Gastroesophageal sphincter (tissue), 4 donors: ENCODE results near the gene PARD6B. TPM values are rescaled to one million over a fixed set of nuclear protein-coding genes. Genes with fewer than 3 reads are reported as not detected.

Experiments used
- ATAC-seq: fragments of 150-250 bp; one replicate; pipeline ENCODE4 v1.9.1; 2016; ENCODE audit warnings: mild to moderate bottlenecking, moderate library complexity
- H3K27ac ChIP-seq, 4 donors: fragments of 200-600 bp; sonication (generic) in 3 of 4; 1 replicate in 3 of 4; 2 replicates in 1 of 4; pipeline ENCODE4 v1.5.1; 2016 to 2019
- H3K27me3 ChIP-seq: fragments of 200-600 bp; sonication (generic); one replicate; pipeline ENCODE4 v1.5.1; 2019
- H3K36me3 ChIP-seq, 2 donors: fragments of 200-600 bp; sonication (generic); one replicate each; pipeline ENCODE4 v1.5.1; 2019; ENCODE audit warnings: control low read depth in 1 of 2
- H3K4me1 ChIP-seq, 3 donors: fragments of 200-600 bp; sonication (generic); 1 replicate in 2 of 3; 2 replicates in 1 of 3; pipeline ENCODE4 v1.5.1; 2016 to 2019; ENCODE audit warnings: control low read depth in 2 of 3
- H3K4me3 ChIP-seq, 2 donors: fragments of 200-600 bp; sonication (generic); one replicate each; pipeline ENCODE4 v1.5.1; 2019; ENCODE audit warnings: mild to moderate bottlenecking in 1 of 2, moderate library complexity in 1 of 2
- H3K9me3 ChIP-seq, 3 donors: fragments of 200-600 bp; sonication (generic); one replicate each; pipeline ENCODE4 v1.5.1; 2017 to 2019; ENCODE audit warnings: control low read depth in 2 of 3
- EP300 ChIP-seq: sonication (generic); formaldehyde crosslinking; IDR thresholded peaks from one replicate; pipeline ENCODE4 v1.6.1; 2017; ENCODE audit warnings: antibody characterized with exemption, mild to moderate bottlenecking
- POLR2A ChIP-seq, 2 donors: fragments of 450-650 bp; IDR thresholded peaks; one replicate each; pipeline ENCODE4 v1.6.1; 2017; ENCODE audit warnings: antibody characterized with exemption in 2 of 2, mild to moderate bottlenecking in 2 of 2, moderate library complexity in 1 of 2
- POLR2AphosphoS5 ChIP-seq: sonication (generic); formaldehyde crosslinking; IDR thresholded peaks from one replicate; pipeline ENCODE4 v1.6.1; 2017; ENCODE audit warnings: antibody characterized with exemption
- WGBS, 2 donors: methylation state at CpG; one replicate each; pipeline ENCODE4 v1.1.5; 2018; ENCODE audit warnings: low coverage in 1 of 2; 5-methylcytosine and 5-hydroxymethylcytosine counted together
- total RNA-seq, 4 donors: library from RNA; depleted of rRNA; stranded (reverse); fragments of >200 nt; gene quantifications; one replicate each; pipeline ENCODE4 v1.1.0, GENCODE V29; 2016
- TF ChIP-seq, protein P1 (sequence below), 4 experiments: fragments of 200-600 bp in 2 of 4; fragments of 450-650 bp in 2 of 4; sonication (generic) in 1 of 4; IDR thresholded peaks; one replicate each; pipeline ENCODE4 v1.5.1; 2017 to 2019; ENCODE audit warnings: antibody characterized with exemption in 4 of 4, mild to moderate bottlenecking in 2 of 4, moderate library complexity in 2 of 4

The PARD6B gene
- total RNA-seq, 4 donors from 2014 or later = 2.4 to 3.8 (median 2.8) TPM

DNA sequence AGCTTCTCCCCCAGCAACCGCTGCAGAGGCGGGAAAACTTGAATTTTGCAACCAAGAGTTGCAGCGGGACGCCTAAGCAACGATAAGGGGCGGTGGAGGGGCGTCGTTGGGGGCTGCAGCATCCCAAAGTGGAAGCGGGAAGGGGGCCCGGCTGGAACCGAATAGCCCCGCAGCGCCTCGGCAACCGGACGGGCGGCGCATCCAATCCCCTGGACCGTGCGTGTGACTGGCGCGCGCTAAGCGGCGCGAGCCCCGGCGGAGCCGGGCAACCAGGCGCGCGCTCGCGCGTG lies 670 bp upstream of the PARD6B start:
- Histone ChIP-seq H3K4me1 (peaks cover 0 to 26% (median 3%) of the 10 kb centered on the region in 3 donors), H3K9me3 (no peaks in the 10 kb centered on the region), H3K27ac (peak overlapping the region in 3 of 4 donors; percentile 79 to 83 (median 81)), H3K4me3 (peak overlapping the region; percentile 54 to 94), H3K36me3 (no peaks in the 10 kb centered on the region), H3K27me3 (no peaks in the 10 kb centered on the region)
- WGBS, 2 donors = 0% methylated on average over 17 of the region's 35 CpGs; no CpG with 5 or more reads in 1 of the 2 donors
- no peak for ATAC-seq
- TF ChIP-seq POLR2A (IDR thresholded peaks at IDR 0.05) (peak in 1 of 2 donors; percentile 9), EP300 (no peak), POLR2AphosphoS5 (no peak)
- TF ChIP-seq, protein P1, sequence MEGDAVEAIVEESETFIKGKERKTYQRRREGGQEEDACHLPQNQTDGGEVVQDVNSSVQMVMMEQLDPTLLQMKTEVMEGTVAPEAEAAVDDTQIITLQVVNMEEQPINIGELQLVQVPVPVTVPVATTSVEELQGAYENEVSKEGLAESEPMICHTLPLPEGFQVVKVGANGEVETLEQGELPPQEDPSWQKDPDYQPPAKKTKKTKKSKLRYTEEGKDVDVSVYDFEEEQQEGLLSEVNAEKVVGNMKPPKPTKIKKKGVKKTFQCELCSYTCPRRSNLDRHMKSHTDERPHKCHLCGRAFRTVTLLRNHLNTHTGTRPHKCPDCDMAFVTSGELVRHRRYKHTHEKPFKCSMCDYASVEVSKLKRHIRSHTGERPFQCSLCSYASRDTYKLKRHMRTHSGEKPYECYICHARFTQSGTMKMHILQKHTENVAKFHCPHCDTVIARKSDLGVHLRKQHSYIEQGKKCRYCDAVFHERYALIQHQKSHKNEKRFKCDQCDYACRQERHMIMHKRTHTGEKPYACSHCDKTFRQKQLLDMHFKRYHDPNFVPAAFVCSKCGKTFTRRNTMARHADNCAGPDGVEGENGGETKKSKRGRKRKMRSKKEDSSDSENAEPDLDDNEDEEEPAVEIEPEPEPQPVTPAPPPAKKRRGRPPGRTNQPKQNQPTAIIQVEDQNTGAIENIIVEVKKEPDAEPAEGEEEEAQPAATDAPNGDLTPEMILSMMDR (IDR thresholded peaks at IDR 0.05) = peak in 1 of 4 experiments; percentile 9

DNA sequence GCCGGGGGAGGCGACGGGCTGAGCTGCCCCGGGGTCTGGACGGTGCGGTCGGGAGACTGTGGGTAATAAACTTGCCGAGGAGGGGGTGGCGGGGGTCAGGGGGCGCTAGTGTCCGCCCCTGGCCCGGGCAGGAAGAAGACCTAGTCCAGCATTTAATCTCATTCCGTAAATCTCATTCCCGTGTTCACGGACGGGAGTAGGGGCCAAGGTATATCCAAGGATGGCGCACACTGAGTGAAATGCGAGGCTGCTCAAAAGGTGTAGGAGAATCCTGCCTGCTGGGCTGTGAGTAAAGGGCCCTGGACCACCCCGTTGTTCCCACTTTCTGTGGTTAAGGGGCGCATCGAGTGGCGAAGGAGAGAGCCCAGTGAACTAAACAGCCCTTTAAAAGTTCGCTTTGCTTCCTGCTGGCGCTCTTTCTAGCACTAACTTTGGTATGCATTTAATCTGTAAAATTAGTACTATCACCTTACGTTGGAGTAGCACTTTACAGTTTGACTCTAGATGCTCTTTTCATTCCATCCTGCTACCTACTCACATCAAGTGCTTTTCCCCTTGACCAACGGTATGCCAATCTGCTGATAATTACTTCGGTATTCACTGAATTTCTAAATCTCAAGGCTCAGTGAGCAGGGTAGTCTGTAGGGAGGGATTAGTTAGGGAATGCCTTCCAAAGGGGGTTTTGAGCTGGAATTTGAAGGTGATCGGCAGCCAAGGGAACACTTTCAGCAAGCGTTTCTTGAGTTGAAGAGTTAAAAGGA lies 730 bp downstream of the PARD6B start:
- no peak for TF ChIP-seq EP300
- TF ChIP-seq, protein P1 (IDR thresholded peaks at IDR 0.05) = no peak
- no peak for TF ChIP-seq POLR2A (IDR thresholded peaks at IDR 0.05)
- TF ChIP-seq POLR2AphosphoS5 = no peak
- no peaks in the 10 kb centered on the region for H3K36me3 ChIP-seq

DNA sequence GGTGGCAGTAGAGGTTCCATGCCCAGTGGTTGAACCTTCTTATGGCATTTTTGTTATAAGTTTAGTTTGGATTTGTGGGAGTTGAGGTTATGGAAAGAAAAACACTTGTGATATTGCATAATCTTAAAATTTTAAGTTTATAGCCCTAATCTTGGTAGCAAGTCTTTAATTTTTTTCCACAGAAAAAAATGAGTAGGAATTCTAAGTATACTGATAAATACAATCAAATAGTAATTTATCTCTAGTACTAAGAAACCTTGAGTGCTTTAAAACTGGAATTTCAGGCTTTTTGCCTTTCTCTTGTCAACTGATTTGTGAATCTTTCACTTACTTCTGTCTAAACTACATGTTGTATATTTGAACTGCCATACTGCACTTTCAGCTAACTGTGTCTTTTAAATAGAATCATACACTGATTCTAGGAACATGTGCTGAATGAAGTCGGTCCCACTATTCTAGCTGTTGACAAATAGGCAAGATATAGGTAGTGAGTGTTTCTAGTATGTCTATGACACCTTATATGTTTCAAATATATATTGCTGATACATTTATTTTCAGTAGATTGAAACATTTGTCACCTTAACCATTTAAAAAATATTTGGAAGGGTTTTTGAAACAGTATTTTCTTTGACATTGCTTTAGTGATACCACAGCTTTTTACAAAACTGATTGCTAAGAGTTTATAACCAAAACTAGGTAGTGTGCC lies 2.4 kb downstream of the PARD6B start:
- ATAC-seq = no peak
- Histone ChIP-seq H3K4me3 (no peak overlapping the region), H3K4me1 (peaks cover 0 to 22% (median 3%) of the 10 kb centered on the region in 3 donors), H3K36me3 (no peaks in the 10 kb centered on the region), H3K27me3 (no peaks in the 10 kb centered on the region), H3K9me3 (no peaks in the 10 kb centered on the region), H3K27ac (no peak overlapping the region)
- TF ChIP-seq POLR2AphosphoS5 (no peak), EP300 (no peak), POLR2A (IDR thresholded peaks at IDR 0.05) (no peak)
- TF ChIP-seq, protein P1 (IDR thresholded peaks at IDR 0.05) = no peak
- 53 to 100% methylated on average over 1 of the region's 1 CpG for WGBS, 2 donors

More for the DNA sequence above, 730 bp downstream of the PARD6B start:
- H3K9me3 ChIP-seq = no peaks in the 10 kb centered on the region
- ATAC-seq = no peak
- H3K4me1 ChIP-seq = peaks cover 0 to 22% (median 3%) of the 10 kb centered on the region in 3 donors
- WGBS, 2 donors = 18 to 31% methylated on average over 6 to 11 of the region's 29 CpGs
- peak overlapping the region in 3 of 4 donors; percentile 79 to 83 (median 81) for H3K27ac ChIP-seq
- peak overlapping the region; percentile 54 to 94 for H3K4me3 ChIP-seq
- no peaks in the 10 kb centered on the region for H3K27me3 ChIP-seq

DNA sequence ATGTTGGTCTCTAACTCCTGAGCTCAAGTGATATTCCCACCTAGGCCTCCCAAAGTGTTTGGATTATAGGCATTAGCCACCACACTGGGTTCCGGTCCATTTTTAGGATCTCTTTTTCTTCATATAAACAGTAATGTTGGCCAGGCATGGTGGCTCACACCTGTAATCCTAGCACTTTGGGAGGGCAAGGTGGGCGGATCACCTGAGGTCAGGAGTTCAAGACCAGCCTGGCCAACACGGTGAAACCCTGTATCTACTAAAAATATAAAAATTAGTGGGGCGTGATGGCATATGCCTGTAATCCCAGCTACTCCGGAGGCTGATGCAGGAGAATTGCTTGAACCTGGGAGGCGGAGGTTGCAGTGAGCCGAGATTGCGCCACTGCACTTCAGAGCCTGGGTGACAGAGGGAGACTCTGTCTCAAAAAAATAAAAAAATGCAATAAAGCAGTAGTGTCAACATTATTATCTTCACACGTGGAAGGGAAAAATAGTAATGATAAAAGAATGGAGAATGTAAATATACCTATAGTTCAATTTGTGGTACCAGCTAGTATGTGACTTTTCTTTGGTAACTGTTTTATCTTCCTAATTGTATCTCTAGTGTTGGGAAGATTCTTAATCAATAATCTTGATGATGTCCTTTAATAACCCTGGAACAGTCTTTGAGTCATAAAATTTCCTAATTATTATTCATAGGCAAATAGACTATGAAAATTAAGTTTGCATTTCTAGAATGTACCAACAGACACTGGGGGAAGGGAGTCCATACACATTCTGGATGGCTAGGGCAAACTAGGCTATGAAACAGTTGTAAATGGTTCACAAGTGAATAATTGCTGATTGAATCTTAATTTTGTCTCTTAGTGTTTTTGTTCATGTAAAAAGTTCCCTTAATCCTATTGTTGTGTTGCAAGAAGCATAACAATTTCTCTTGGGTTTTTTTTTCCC lies 3.6 kb downstream of the PARD6B start:
- 83 to 88% methylated on average over 5 of the region's 9 CpGs for WGBS, 2 donors
- no peaks in the 10 kb centered on the region for H3K36me3 ChIP-seq
- no peak for ATAC-seq
- H3K27ac ChIP-seq = no peak overlapping the region
- no peaks in the 10 kb centered on the region for H3K9me3 ChIP-seq
- peaks cover 0 to 22% (median 3%) of the 10 kb centered on the region in 3 donors for H3K4me1 ChIP-seq
- H3K27me3 ChIP-seq = no peaks in the 10 kb centered on the region
- TF ChIP-seq EP300 (no peak), POLR2A (IDR thresholded peaks at IDR 0.05) (no peak), POLR2AphosphoS5 (no peak)
- TF ChIP-seq, protein P1 (IDR thresholded peaks at IDR 0.05) = no peak
- H3K4me3 ChIP-seq = no peak overlapping the region
